Karpas-422 (cell line): Measurements from ENCODE around the gene EIF4E1B. TPM values are rescaled to one million over a fixed set of nuclear protein-coding genes. Genes with fewer than 3 reads are reported as not detected.

Experiments
- DNase-seq: peaks from one replicate; pipeline ENCODE4 v3.0.0-alpha.2; 2015
- H2AFZ ChIP-seq: fragments of 200-600 bp; sonication (generic); 2 replicates; pipeline ENCODE4 v1.6.1; 2014; ENCODE audit warnings: antibody characterized with exemption, low read length, mixed read lengths
- H3K27ac ChIP-seq: fragments of 200-600 bp; sonication (generic); 2 replicates; pipeline ENCODE4 v1.5.1; 2014; ENCODE audit warnings: mild to moderate bottlenecking, low read length, moderate library complexity
- H3K27me3 ChIP-seq: fragments of 200-600 bp; sonication (generic); 2 replicates; pipeline ENCODE4 v1.6.1; 2014; ENCODE audit warnings: low read length, mixed read lengths
- H3K36me3 ChIP-seq: fragments of 200-600 bp; sonication (generic); 2 replicates; pipeline ENCODE4 v1.6.1; 2014; ENCODE audit warnings: low read length, mixed read lengths; ENCODE audit not compliant: insufficient read depth
- H3K4me1 ChIP-seq: fragments of 200-600 bp; sonication (generic); 2 replicates; pipeline ENCODE4 v1.6.1; 2014; ENCODE audit warnings: mild to moderate bottlenecking, low read length, mixed read lengths
- H3K4me2 ChIP-seq: fragments of 200-600 bp; sonication (generic); 2 replicates; pipeline ENCODE4 v1.6.1; 2014; ENCODE audit warnings: low read length, low read depth, mild to moderate bottlenecking; ENCODE audit not compliant: poor library complexity, severe bottlenecking
- H3K4me3 ChIP-seq: fragments of 200-600 bp; sonication (generic); 2 replicates; pipeline ENCODE4 v1.5.1; 2014; ENCODE audit warnings: mild to moderate bottlenecking, antibody characterized with exemption, low read length, mixed read lengths
- H3K79me2 ChIP-seq: fragments of 200-600 bp; sonication (generic); 2 replicates; pipeline ENCODE4 v1.6.1; 2014; ENCODE audit warnings: mild to moderate bottlenecking, low read length, mixed read lengths
- H3K9ac ChIP-seq: fragments of 200-600 bp; sonication (generic); 2 replicates; pipeline ENCODE4 v1.6.0; 2014; ENCODE audit warnings: low read length
- H3K9me2 ChIP-seq: fragments of 200-600 bp; sonication (generic), shearing (Covaris generic); replicated peaks from 2 replicates; pipeline ENCODE4 v1.6.0; 2014; ENCODE audit warnings: mild to moderate bottlenecking, low read length, moderate library complexity; ENCODE audit not compliant: insufficient read depth
- H3K9me3 ChIP-seq: fragments of 300-700, 200-600 bp; sonication (generic); 2 replicates; pipeline ENCODE4 v1.6.1; 2014; ENCODE audit warnings: low read length, mixed read lengths
- H4K20me1 ChIP-seq: fragments of 200-600 bp; sonication (generic); 2 replicates; pipeline ENCODE4 v1.6.1; 2014; ENCODE audit warnings: mild to moderate bottlenecking, antibody characterized with exemption, low read length, low read depth; ENCODE audit not compliant: insufficient read depth
- total RNA-seq: library from RNA; depleted of rRNA; stranded (reverse); fragments of >200 nt; shearing (Covaris generic); gene quantifications from 2 replicates; pipeline ENCODE4 v1.2.3, GENCODE V29; 2014; ENCODE audit warnings: low replicate concordance

The EIF4E1B gene
- total RNA-seq, 1 experiment from 2014 or later, result not detected

DNA sequence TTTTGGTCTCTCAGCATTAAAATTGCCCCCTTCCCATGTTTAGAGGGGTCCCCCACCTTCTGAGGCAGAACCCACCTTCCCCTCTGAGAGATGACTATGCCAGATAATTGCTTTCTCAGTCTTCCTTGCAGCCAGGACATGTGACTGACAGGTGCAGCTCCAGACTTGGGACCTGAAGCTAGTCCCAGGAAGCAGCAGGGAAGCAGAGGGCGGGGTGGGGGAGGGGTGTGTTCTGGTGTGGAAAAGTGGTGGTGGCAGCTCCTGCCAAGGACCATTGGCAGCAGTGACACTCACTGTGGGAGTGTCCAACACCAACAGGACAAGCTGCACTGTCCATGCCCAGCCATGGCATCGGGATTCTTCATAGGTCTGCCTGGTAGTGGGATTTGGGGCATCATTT lies 2.3 kb downstream of the EIF4E1B start:
- Histone ChIP-seq H3K9me2 (no peaks in the 10 kb centered on the region), H2AFZ (no peak overlapping the region), H4K20me1 (peaks cover 7% of the 10 kb centered on the region; the same call in 1 of the 2 replicates), H3K4me3 (no peak overlapping the region), H3K79me2 (no peaks in the 10 kb centered on the region), H3K9me3 (no peaks in the 10 kb centered on the region), H3K4me1 (peaks cover 28% of the 10 kb centered on the region), H3K36me3 (no peaks in the 10 kb centered on the region), H3K4me2 (no peak overlapping the region), H3K27me3 (peaks cover 2% of the 10 kb centered on the region; the same call in 1 of the 2 replicates), H3K9ac (no peak overlapping the region), H3K27ac (no peak overlapping the region)
- DNase-seq, result no peak

DNA sequence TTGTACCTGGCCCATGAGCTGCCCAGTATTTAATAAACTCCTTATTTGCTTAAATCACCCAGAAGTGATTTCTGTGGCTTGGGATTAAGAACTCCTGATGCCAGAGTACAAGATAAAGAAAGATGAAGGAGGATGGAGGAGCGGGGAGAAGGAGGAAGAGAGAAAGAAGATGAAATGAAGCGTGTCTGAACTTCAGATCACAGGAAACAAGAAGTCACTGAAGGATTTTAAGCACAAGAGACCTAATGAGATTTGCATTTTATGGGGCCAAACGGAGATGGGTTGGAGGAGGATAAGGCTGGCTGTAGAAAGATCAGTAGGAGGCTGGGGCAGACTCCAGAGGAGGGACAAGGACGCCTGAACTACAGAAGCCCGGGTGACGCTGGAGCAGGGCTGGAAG lies 3.1 kb downstream of the EIF4E1B start:
- peaks cover 7% of the 10 kb centered on the region; the same call in 1 of the 2 replicates for H4K20me1 ChIP-seq
- H3K9ac ChIP-seq, result peak overlapping the region; percentile 25; the same call in 1 of the 2 replicates
- no peaks in the 10 kb centered on the region for H3K79me2 ChIP-seq
- H2AFZ ChIP-seq, result no peak overlapping the region
- no peaks in the 10 kb centered on the region for H3K9me3 ChIP-seq
- peak; percentile 82 for DNase-seq
- peaks cover 2% of the 10 kb centered on the region; the same call in 1 of the 2 replicates for H3K27me3 ChIP-seq
- peak overlapping the region; percentile 40; the same call in 1 of the 2 replicates for H3K4me3 ChIP-seq
- H3K4me1 ChIP-seq, result peaks cover 28% of the 10 kb centered on the region
- no peak overlapping the region for H3K27ac ChIP-seq
- peak overlapping the region; percentile 67 for H3K4me2 ChIP-seq
- no peaks in the 10 kb centered on the region for H3K36me3 ChIP-seq
- H3K9me2 ChIP-seq, result no peaks in the 10 kb centered on the region

DNA sequence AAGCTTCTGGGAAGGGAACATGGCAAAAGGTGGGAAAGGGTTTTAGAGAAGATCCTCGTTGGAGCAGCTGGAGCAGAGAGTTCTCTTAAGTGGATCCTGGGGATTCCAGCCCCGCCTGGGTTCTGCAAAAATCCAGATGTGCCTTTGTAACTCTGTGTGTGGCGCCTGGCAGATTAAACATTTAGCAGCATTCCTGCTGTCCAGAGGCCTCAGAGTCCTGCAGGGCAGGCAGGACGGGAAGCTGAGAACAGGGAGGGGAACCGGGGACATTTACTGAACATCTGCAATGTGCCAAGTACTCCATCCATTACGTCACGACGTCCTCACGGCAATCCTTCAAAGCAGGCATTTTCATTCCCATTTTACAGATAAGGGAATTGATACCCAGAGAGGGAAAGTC lies 6.0 kb downstream of the EIF4E1B start:
- H3K4me3 ChIP-seq, result no peak overlapping the region
- no peaks in the 10 kb centered on the region for H3K9me2 ChIP-seq
- no peak overlapping the region for H3K9ac ChIP-seq
- H3K4me1 ChIP-seq, result peaks cover 15% of the 10 kb centered on the region
- no peaks in the 10 kb centered on the region for H4K20me1 ChIP-seq
- H3K27me3 ChIP-seq, result no peaks in the 10 kb centered on the region
- H3K27ac ChIP-seq, result no peak overlapping the region
- no peaks in the 10 kb centered on the region for H3K79me2 ChIP-seq
- no peak overlapping the region for H2AFZ ChIP-seq
- no peaks in the 10 kb centered on the region for H3K36me3 ChIP-seq
- H3K9me3 ChIP-seq, result no peaks in the 10 kb centered on the region
- no peak for DNase-seq
- no peak overlapping the region for H3K4me2 ChIP-seq

DNA sequence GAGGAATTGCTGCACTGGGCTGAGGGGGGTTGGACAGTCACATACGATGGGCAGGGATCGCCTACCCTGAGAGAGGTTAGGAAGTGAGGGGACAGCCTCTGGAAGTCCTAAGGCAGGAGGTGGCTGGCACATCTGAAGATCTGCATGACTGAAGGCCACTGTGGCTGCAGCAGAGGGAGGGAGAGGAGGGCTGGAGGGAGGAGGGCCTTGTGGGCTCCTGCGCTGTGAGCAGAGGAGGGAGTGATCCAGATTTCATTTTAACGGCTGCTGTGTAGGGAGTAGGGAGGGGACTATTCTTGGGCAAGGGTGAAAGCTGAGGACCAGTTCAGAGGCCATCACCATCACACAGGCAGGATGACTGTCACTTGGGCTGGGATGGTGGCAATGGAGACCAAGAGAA lies 7.1 kb downstream of the EIF4E1B start:
- H4K20me1 ChIP-seq, result no peaks in the 10 kb centered on the region
- no peak overlapping the region for H3K4me2 ChIP-seq
- no peaks in the 10 kb centered on the region for H3K36me3 ChIP-seq
- no peak overlapping the region for H3K9ac ChIP-seq
- H3K9me3 ChIP-seq, result no peaks in the 10 kb centered on the region
- peaks cover 15% of the 10 kb centered on the region for H3K4me1 ChIP-seq
- H3K4me3 ChIP-seq, result no peak overlapping the region
- H3K27ac ChIP-seq, result no peak overlapping the region
- H2AFZ ChIP-seq, result no peak overlapping the region
- H3K9me2 ChIP-seq, result no peaks in the 10 kb centered on the region
- no peak for DNase-seq
- H3K79me2 ChIP-seq, result no peaks in the 10 kb centered on the region
- H3K27me3 ChIP-seq, result no peaks in the 10 kb centered on the region

DNA sequence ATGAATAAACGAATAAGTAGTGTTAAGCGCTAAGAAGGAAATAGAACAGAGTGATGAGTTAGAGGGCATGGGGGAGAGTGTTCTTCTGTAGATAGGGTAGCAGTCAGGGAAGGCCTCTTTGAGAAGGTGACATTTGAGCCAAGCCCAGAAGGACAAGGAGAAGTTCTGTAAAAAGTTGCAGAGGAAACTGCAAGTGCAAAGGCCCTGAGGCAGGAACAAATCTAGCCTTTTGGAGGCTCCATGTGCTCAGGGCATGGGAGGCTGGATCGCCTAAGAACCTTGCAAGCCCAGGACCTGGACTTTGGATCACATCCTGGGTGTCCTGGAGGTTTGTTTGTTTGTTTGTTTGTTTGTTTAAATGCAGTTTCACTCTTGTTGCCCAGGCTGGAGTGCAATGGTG lies 8.0 kb downstream of the EIF4E1B start:
- H3K9me2 ChIP-seq, result no peaks in the 10 kb centered on the region
- H3K27ac ChIP-seq, result no peak overlapping the region
- H2AFZ ChIP-seq, result no peak overlapping the region
- no peak overlapping the region for H3K9ac ChIP-seq
- H3K4me2 ChIP-seq, result no peak overlapping the region
- no peak for DNase-seq
- no peaks in the 10 kb centered on the region for H3K79me2 ChIP-seq
- H3K9me3 ChIP-seq, result no peaks in the 10 kb centered on the region
- no peak overlapping the region for H3K4me3 ChIP-seq
- H4K20me1 ChIP-seq, result no peaks in the 10 kb centered on the region
- no peaks in the 10 kb centered on the region for H3K36me3 ChIP-seq
- H3K27me3 ChIP-seq, result no peaks in the 10 kb centered on the region
- peaks cover 9% of the 10 kb centered on the region for H3K4me1 ChIP-seq

DNA sequence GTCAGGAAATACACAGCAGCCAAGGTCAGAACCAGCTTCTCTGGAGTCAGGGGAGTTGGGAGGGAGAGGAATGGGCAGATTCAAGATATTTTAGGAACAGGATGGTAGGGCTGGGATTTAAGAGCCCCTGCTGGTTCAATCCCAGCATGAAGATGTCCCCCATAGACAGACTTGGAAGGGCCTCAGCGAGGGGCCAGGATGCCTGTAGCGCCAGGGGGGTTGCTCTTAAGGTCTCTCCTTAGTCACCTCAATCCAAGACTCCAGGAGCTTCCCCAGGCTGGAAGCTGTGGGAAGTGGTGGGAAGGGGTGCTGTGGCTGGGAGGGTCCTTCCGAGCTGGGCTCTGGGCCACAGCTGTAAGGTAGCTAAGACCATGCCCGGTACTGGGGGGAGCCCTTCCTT lies 8.7 kb downstream of the EIF4E1B start:
- Histone ChIP-seq H2AFZ (no peak overlapping the region), H3K4me1 (peaks cover 2% of the 10 kb centered on the region), H3K4me2 (no peak overlapping the region), H3K9ac (no peak overlapping the region), H3K4me3 (no peak overlapping the region), H3K9me2 (no peaks in the 10 kb centered on the region), H3K79me2 (no peaks in the 10 kb centered on the region), H3K9me3 (no peaks in the 10 kb centered on the region), H4K20me1 (no peaks in the 10 kb centered on the region), H3K27me3 (no peaks in the 10 kb centered on the region), H3K36me3 (no peaks in the 10 kb centered on the region), H3K27ac (no peak overlapping the region)
- no peak for DNase-seq

DNA sequence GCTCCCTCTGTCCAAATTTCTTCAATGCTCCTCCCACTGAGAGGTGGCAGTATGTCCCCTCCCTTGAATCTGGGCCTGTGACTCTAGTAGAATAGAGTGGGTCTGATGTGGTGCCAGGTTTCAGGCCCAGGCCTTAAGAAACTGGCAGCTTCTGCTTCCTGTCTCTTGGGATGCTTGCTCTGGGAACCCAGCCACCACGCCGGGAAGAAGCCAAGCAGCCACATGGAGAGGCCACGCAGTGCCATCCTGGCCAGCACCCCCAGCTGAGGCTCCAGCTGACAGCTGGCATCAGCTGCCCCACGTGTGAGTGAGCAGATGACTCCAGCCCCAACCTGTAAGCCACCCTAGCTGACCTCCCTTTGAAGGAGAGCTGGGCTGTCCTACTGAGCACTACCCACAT lies 9.5 kb downstream of the EIF4E1B start:
- no peak overlapping the region for H3K4me2 ChIP-seq
- no peaks in the 10 kb centered on the region for H3K9me3 ChIP-seq
- H3K79me2 ChIP-seq, result no peaks in the 10 kb centered on the region
- no peaks in the 10 kb centered on the region for H3K4me1 ChIP-seq
- H3K36me3 ChIP-seq, result no peaks in the 10 kb centered on the region
- no peak overlapping the region for H3K9ac ChIP-seq
- no peaks in the 10 kb centered on the region for H3K27me3 ChIP-seq
- no peak for DNase-seq
- no peaks in the 10 kb centered on the region for H4K20me1 ChIP-seq
- no peak overlapping the region for H3K4me3 ChIP-seq
- no peaks in the 10 kb centered on the region for H3K9me2 ChIP-seq
- H2AFZ ChIP-seq, result no peak overlapping the region
- H3K27ac ChIP-seq, result no peak overlapping the region

DNA sequence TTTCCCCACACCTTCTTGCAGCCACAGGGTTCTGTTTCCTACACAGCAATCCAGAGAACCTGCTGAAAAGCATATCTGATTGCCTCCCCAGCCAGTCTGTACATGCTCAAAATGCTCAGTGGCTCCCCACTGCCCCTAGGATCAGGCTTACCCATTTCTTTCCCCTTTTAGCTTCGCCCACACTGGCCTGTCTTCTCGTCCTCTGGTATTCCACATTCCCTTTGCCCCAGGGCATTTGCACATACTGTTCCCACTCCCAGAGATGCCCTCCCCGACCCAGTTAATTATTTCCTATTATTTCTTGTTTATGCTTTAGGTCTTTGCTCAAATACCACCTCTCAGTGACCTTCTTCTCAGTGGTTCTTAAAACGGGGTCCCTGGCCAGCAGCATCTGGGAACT lies 10.1 kb downstream of the EIF4E1B start:
- Histone ChIP-seq H3K79me2 (no peaks in the 10 kb centered on the region), H3K9ac (no peak overlapping the region), H3K27ac (no peak overlapping the region), H3K9me3 (no peaks in the 10 kb centered on the region), H3K36me3 (no peaks in the 10 kb centered on the region), H3K4me2 (no peak overlapping the region), H3K9me2 (no peaks in the 10 kb centered on the region), H2AFZ (no peak overlapping the region), H3K27me3 (no peaks in the 10 kb centered on the region), H3K4me3 (no peak overlapping the region), H4K20me1 (no peaks in the 10 kb centered on the region), H3K4me1 (no peaks in the 10 kb centered on the region)
- no peak for DNase-seq
